HepG2 (cell line): ENCODE data around the gene GPN2. TPM values are rescaled to one million over a fixed set of nuclear protein-coding genes. Genes with fewer than 3 reads are reported as not detected.
"Not testable (repeated sequence)": the region's sequence is repeated elsewhere in the genome, so short reads cannot be mapped to it uniquely, and the experiment has no call there.

Source experiments
- ATAC-seq: fragments of 200-7000 bp; cut with Tn5 transposase; 3 replicates; pipeline ENCODE4 v1.9.1; 2020; ENCODE audit warnings: mild to moderate bottlenecking, moderate library complexity
- BruUV-seq: library from RNA; stranded (reverse); fragments of 400-500 nt; replicated peaks from 2 replicates; lab custom pipeline; 2021; lab: Mats Ljungman, UMichigan
- CTCF ChIA-PET: fragments of 300-600 bp; formaldehyde crosslinking; extraction: SDS; loops from one replicate; lab custom pipeline; 2021; ENCODE audit warnings: low total read pairs, inconsistent platforms, low intra/inter-chr PET ratio; lab: Yijun Ruan, JAX
- POLR2A ChIA-PET: fragments of 350-600 bp; sonication (Branson Sonifier 250); formaldehyde crosslinking; loops from one replicate; lab custom pipeline; 2020; ENCODE audit warnings: antibody characterized with exemption, inconsistent platforms; lab: Yijun Ruan, JAX
- DNase-seq: peaks from one replicate; pipeline ENCODE4 v3.0.0-alpha.2; 2015; ENCODE audit warnings: low spot score
- FAIRE-seq: peaks from 3 replicates; lab custom pipeline; 2011; peaks lifted over from hg19 to GRCh38; lab: Jason Lieb, UNC
- H2AFZ ChIP-seq: one replicate; pipeline ENCODE4 v1.6.1; 2011; ENCODE audit warnings: low read length, inconsistent platforms
- H3K27ac ChIP-seq: fragments of 300-600 bp; 3 replicates; pipeline ENCODE4 v1.8.0; 2011; ENCODE audit warnings: mixed run types, mild to moderate bottlenecking, mixed read lengths, low read length, inconsistent platforms; ENCODE audit not compliant: insufficient read depth; ENCODE audit errors: extremely low read length
- H3K27me3 ChIP-seq, 2 experiments: fragments of 200-600 bp in 1 of 2; 2 replicates in 1 of 2; 3 replicates in 1 of 2; pipeline versions ENCODE4 v1.6.0 to v1.8.0; 2011; ENCODE audit warnings: low read length in 2 of 2, mild to moderate bottlenecking in 2 of 2, moderate library complexity in 2 of 2, inconsistent platforms in 1 of 2; ENCODE audit not compliant: insufficient read depth in 2 of 2, control insufficient read depth in 1 of 2
- H3K36me3 ChIP-seq, 2 experiments: fragments of 200-600 bp in 1 of 2; replicated peaks in 1 of 2; 2 replicates in 1 of 2; 3 replicates in 1 of 2; pipeline versions ENCODE4 v1.5.1 to v1.8.0; 2011; ENCODE audit warnings: low read length in 2 of 2, inconsistent platforms in 1 of 2; ENCODE audit not compliant: insufficient read depth in 2 of 2, control insufficient read depth in 1 of 2
- H3K4me1 ChIP-seq: 2 replicates; pipeline ENCODE4 v1.5.1; 2012; ENCODE audit warnings: low read length, inconsistent platforms; ENCODE audit not compliant: insufficient read depth
- H3K4me2 ChIP-seq: 2 replicates; pipeline ENCODE4 v1.6.0; 2011; ENCODE audit warnings: low read depth, low read length, inconsistent platforms
- H3K4me3 ChIP-seq, 3 experiments: fragments of 200-600 bp in 1 of 3; sonication (generic), shearing (Covaris generic) in 1 of 3; replicated peaks in 1 of 3; 2 replicates each; pipeline ENCODE4 v1.5.1; 2011 to 2016; ENCODE audit warnings: low read length in 3 of 3, inconsistent platforms in 2 of 3, low read depth in 2 of 3, mild to moderate bottlenecking in 2 of 3, control low read depth in 1 of 3, mixed read lengths in 1 of 3; ENCODE audit not compliant: insufficient read depth in 1 of 3
- H3K79me2 ChIP-seq: one replicate; pipeline ENCODE4 v1.6.1; 2011; ENCODE audit warnings: low read length, inconsistent platforms; ENCODE audit not compliant: insufficient read depth
- H3K9ac ChIP-seq: 2 replicates; pipeline ENCODE4 v1.6.0; 2011; ENCODE audit warnings: mild to moderate bottlenecking, low read depth, low read length, inconsistent platforms; ENCODE audit not compliant: insufficient read depth
- H3K9me3 ChIP-seq: 2 replicates; pipeline ENCODE4 v1.5.1; 2012; ENCODE audit warnings: mild to moderate bottlenecking, low read length
- H4K20me1 ChIP-seq: 2 replicates; pipeline ENCODE4 v1.6.0; 2011; ENCODE audit warnings: inconsistent platforms, mild to moderate bottlenecking, low read length, moderate library complexity; ENCODE audit not compliant: insufficient read depth
- KMT2A ChIP-seq: sonication (generic); formaldehyde crosslinking; IDR thresholded peaks from 2 replicates; pipeline ENCODE4 v1.4.0; 2020; ENCODE audit warnings: missing genetic modification reagents
- ZFP36L1 ChIP-seq: sonication (generic); formaldehyde crosslinking; IDR thresholded peaks from 2 replicates; pipeline ENCODE4 v1.8.0; 2022; ENCODE audit warnings: mild to moderate bottlenecking, missing genetic modification reagents, moderate library complexity
- ZNF280D ChIP-seq: sonication (generic); formaldehyde crosslinking; IDR thresholded peaks from 2 replicates; pipeline ENCODE4 v1.5.1; 2020; ENCODE audit warnings: mild to moderate bottlenecking, missing genetic modification reagents
- ZNF691 ChIP-seq: sonication (generic); formaldehyde crosslinking; IDR thresholded peaks from 2 replicates; pipeline ENCODE4 v1.4.0; 2020; ENCODE audit warnings: missing genetic modification reagents, low read depth, mild to moderate bottlenecking, borderline replicate concordance
- ZNF773 ChIP-seq: sonication (generic); formaldehyde crosslinking; IDR thresholded peaks from 2 replicates; pipeline ENCODE4 v1.4.0; 2020; ENCODE audit warnings: missing genetic modification reagents, borderline replicate concordance
- WGBS: methylation state at CpG from one replicate; pipeline ENCODE4 v1.1.6; 2017; ENCODE audit warnings: low lambda C conversion rate; 5-methylcytosine and 5-hydroxymethylcytosine counted together
- in situ Hi-C: cut with HindIII; loops from 2 replicates; pipeline ENCODE4 v1.10.0; 2017; ENCODE audit warnings: low pct_unique_long_range_greater_than_20kb; ENCODE audit not compliant: extremely low pct_ligation_motif_present
- intact Hi-C: fragments of 100-400 bp; cut with micrococcal nuclease; formaldehyde crosslinking; loops from one replicate; pipeline ENCODE4 v1.10.0; 2022; ENCODE audit not compliant: unreplicated experiment
- polyA plus RNA-seq, 8 experiments: library from polyadenylated mRNA; depleted of rRNA in 3 of 8; stranded (reverse) in 7 of 8; unstranded in 1 of 8; fragments of >200 nt; fragmentation: Illumina TruSeq in 4 of 8; extraction: Trizol in 4 of 8; gene quantifications; 2 replicates each; pipeline versions ENCODE4 v1.2.1 to v1.2.3, GENCODE V29; 2011 to 2016; ENCODE audit warnings: low read depth in 4 of 8, missing spikeins in 1 of 8, mixed read lengths in 1 of 8; ENCODE audit not compliant: insufficient read depth in 1 of 8
- total RNA-seq, 5 experiments: library from RNA; depleted of rRNA; stranded (reverse); fragments of >200 nt; fragmentation: Illumina TruSeq; extraction: Trizol; gene quantifications; 2 replicates each; pipeline ENCODE4 v1.2.3, GENCODE V29; 2016; ENCODE audit warnings: low read depth in 1 of 5
- TF ChIP-seq, protein P1 (sequence below): sonication (generic); formaldehyde crosslinking; IDR thresholded peaks from 2 replicates; pipeline ENCODE4 v1.4.0; 2020; ENCODE audit warnings: mild to moderate bottlenecking, missing genetic modification reagents, borderline replicate concordance

The GPN2 gene
- total and polyA plus RNA-seq, 2 of the 13 experiments (the other 11 are each of a cell fraction or from before 2014, with no cell fraction given), result 19.3 to 38.9 TPM

DNA sequence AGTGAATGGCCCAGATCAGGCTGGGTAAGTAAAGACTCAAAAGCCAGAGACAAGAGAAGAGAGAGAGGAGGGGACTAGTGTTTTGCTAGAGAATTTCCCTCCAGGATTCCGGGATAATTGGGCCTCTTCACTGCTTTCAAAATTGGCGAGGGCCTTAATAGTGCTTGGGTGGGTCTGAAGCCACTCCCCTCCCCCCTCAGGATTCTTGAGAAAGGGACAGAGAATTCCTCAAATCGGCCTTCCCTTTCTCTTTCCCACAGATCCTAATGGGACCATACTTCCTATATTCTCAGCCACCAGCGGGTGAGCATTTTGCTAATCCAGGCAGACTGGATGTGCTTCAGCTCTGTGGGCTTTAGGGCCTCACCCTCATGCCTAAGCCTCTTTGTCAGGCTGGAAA, 15.2 kb downstream of the GPN2 start (continued):
- TF ChIP-seq, protein P1, sequence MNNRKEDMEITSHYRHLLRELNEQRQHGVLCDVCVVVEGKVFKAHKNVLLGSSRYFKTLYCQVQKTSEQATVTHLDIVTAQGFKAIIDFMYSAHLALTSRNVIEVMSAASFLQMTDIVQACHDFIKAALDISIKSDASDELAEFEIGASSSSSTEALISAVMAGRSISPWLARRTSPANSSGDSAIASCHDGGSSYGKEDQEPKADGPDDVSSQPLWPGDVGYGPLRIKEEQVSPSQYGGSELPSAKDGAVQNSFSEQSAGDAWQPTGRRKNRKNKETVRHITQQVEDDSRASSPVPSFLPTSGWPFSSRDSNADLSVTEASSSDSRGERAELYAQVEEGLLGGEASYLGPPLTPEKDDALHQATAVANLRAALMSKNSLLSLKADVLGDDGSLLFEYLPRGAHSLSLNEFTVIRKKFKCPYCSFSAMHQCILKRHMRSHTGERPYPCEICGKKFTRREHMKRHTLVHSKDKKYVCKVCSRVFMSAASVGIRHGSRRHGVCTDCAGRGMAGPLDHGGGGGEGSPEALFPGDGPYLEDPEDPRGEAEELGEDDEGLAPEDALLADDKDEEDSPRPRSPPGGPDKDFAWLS (CRISPR knock-in tag), result no peak
- TF ChIP-seq ZNF280D (no peak), KMT2A (CRISPR knock-in tag) (no peak), ZNF691 (CRISPR knock-in tag) (no peak), ZNF773 (CRISPR knock-in tag) (no peak), ZFP36L1 (no peak)
- TF ChIP-seq, all 625 proteins: peak for 0

GRCh38 chr1:26873097-26873496, 17.0 kb downstream of the GPN2 start:
- H4K20me1 ChIP-seq, H3K9me3 ChIP-seq, H3K4me2 ChIP-seq, H3K27ac ChIP-seq, H3K36me3 ChIP-seq, BruUV-seq, in situ Hi-C loops, CTCF ChIA-PET, ATAC-seq, H3K27me3 ChIP-seq, H3K9ac ChIP-seq, H3K4me3 ChIP-seq, H3K79me2 ChIP-seq, FAIRE-seq, H2AFZ ChIP-seq, DNase-seq: not testable (repeated sequence)
- POLR2A ChIA-PET, result interaction anchor here (1.4 kb wide), 1 partner anchor 8 kb away, joined by 8 read pairs; no protein-coding TSS in a partner anchor
- H3K4me1 ChIP-seq, result peaks cover 18% of the 10 kb centered on the region
- intact Hi-C loops, result loop anchor here (10.0 kb wide), 1 partner anchor 268 kb away; no protein-coding TSS in a partner anchor
- 65% methylated on average over 2 of the region's 2 CpGs for WGBS
